G401 (cell line): ENCODE results near the gene SLC9A9. TPM values are rescaled to one million over a fixed set of nuclear protein-coding genes. Genes with fewer than 3 reads are reported as not detected.
"Not testable (repeated sequence)": the region's sequence is repeated elsewhere in the genome, so short reads cannot be mapped to it uniquely, and the experiment has no call there.

Experiments used
- DNase-seq: peaks from one replicate; pipeline ENCODE4 v3.0.0-alpha.2; 2015; ENCODE audit warnings: low spot score
- in situ Hi-C: cut with HindIII; loops from 2 replicates; pipeline ENCODE4 v1.10.0; 2016; ENCODE audit warnings: low sequenced_read_pairs, mixed read lengths
- total RNA-seq: library from RNA; depleted of rRNA; stranded (reverse); fragments of >200 nt; shearing (Covaris generic); gene quantifications from 2 replicates; pipeline ENCODE4 v1.2.3, GENCODE V29; 2014

Gene SLC9A9
- total RNA-seq, 1 experiment from 2014 or later = not detected

DNA sequence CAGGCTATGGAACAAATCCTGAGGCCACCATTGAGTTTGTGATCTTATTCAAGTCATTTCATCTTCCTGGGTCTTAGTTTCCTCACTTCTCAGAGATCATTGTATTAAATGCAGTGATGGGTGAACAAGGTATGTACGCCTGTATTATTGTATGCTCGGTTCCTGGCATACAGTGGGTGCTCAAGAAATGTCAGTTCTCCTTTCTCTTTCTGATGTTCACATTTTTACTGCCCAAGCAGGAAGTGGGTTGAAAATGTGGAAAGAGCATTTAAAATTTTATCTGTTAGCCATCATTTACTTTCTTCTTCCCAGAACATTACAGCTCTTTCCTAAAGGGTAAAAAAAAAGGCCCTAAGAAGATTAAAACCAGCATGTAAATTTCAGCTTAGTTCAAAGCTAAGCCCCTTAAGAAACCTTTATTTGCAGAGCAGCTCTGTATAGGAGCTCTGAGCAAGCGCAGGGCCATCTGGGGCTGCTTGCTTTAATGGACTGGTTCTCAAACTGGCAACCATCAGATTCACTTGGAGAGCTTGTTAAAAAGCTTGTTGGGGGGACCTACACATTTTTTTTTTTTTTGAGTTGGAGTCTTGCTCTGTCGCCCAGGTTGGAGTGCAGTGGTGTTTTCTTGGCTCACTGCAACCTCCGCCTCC lies 549.3 kb downstream of the SLC9A9 start:
- in situ Hi-C loops = no loop called here
- no peak for DNase-seq

GRCh38 chr3:143298380-143298779 lies 549.9 kb downstream of the SLC9A9 start:
- no peak for DNase-seq
- in situ Hi-C loops = no loop called here

DNA sequence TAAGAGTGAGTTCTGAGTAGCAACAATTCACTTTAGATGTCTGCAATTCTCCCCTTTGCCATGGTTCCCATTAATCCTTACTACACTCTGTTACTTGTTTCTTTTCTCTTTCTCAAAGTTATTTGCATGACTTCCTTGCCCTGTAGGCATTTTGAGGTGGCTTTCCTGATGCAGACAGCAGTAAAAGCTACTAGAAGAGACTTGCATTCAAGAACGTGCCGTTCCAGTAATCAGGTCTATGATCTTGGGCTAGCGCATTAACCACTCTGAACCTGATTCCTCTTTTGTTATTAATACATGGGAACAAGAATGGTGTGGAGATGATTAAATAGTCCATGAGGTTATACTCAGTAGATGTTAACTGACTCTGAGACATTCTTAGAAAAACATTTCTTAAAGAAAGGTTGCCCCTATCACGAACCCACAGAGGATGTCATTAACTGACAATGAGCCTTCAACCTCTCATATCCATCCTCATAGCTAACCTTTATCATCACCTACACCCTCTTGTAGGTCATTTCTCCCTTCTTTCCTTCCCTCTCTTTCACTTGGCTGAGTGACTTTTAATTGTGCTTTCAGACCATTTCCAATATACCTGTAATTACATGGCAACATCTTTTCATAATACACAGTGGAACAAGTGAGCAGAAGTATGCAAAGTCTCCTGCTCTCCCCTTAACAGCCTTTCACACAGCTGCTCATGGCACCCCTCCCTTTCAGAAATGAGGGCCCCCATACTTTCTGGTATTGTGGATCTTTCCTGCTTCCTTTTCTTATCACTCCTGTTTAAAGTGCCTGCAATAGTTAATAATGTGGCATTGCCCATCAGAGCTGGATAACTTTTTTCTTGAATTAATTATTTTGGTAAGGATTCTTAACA lies 552.8 kb downstream of the SLC9A9 start:
- DNase-seq = no peak
- in situ Hi-C loops = no loop called here

GRCh38 chr3:143294188-143294587 lies 554.1 kb downstream of the SLC9A9 start:
- in situ Hi-C loops = no loop called here

GRCh38 chr3:143291836-143292447 lies 556.3 kb downstream of the SLC9A9 start:
- no peak for DNase-seq
- in situ Hi-C loops = no loop called here

More at GRCh38 chr3:143294188-143294587, 554.1 kb downstream of the SLC9A9 start:
- DNase-seq = no peak

DNA sequence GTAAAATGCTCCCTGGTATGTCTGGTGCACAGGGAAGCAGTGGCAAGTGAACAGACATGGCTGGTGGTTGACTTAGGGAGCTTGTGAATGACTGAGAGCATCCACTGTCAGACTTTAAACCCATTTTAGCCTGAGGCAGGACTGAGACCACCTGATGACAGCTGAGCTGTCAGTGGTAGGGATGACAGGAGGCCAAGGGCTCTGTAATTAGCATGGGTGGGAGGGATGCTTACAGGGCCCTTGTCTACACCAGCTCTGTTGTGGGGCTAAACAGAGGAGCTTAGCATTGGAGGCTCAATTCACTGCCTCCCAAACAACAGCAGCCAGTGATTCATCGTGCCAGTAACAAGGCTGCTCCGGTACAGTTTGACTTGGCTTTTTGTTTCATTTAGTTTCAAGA lies 559.3 kb downstream of the SLC9A9 start:
- no peak for DNase-seq
- in situ Hi-C loops = no loop called here

- in situ Hi-C loops = no loop called here
- no peak for DNase-seq
Observed at GRCh38 chr3:143287403-143287802, 560.9 kb downstream of the SLC9A9 start.

- DNase-seq = no peak
- in situ Hi-C loops = no loop called here
Observed at GRCh38 chr3:143286392-143287010, 561.8 kb downstream of the SLC9A9 start.

- DNase-seq = no peak
- in situ Hi-C loops = no loop called here
Observed at GRCh38 chr3:143283432-143284128, 564.7 kb downstream of the SLC9A9 start.

GRCh38 chr3:143280984-143281383 lies 567.3 kb downstream of the SLC9A9 start:
- DNase-seq = no peak
- in situ Hi-C loops = no loop called here

DNA sequence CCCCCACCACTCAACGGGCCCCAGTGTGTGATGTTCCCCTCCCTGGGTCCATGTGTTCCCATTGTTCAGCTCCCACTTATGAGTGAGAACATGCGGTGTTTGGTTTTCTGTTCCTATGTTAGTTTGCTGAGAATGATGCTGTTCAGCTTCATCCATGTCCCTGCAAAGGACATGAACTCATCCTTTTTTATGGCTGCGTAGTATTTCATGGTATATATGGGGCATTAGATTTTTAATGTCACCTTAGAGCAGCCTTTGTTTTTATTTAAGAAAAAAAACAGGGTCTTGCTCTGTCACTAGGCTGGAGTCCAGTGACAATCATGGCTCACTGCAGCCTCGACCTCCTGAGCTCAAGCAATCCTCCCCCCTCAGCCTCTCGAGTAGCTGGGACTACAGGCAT lies 568.7 kb downstream of the SLC9A9 start:
- DNase-seq, in situ Hi-C loops: not testable (repeated sequence)

GRCh38 chr3:143278721-143279120 lies 569.5 kb downstream of the SLC9A9 start:
- in situ Hi-C loops = no loop called here

DNA sequence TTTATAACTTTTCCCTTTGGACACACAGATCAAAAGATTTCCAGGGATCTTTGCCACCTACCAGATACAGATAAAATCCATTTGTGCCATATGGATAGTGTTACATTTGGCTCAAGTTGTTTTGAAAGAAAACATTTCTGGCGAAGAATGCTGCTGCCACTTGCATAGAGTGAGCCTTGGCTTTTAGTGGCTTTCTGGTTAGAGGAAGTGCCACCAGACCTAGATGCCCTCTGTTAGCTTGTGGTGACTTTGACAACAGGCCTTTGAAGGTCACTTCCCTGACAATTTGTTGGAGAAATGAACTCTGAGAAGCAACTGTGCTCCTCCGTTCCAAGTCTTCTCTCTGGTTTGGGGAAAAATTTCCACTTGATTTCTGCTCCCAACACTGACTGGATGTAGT lies 570.7 kb downstream of the SLC9A9 start:
- in situ Hi-C loops = no loop called here
- DNase-seq = no peak

More at GRCh38 chr3:143278721-143279120, 569.5 kb downstream of the SLC9A9 start:
- no peak for DNase-seq

GRCh38 chr3:143276592-143276991 lies 571.7 kb downstream of the SLC9A9 start:
- in situ Hi-C loops = no loop called here
- no peak for DNase-seq

DNA sequence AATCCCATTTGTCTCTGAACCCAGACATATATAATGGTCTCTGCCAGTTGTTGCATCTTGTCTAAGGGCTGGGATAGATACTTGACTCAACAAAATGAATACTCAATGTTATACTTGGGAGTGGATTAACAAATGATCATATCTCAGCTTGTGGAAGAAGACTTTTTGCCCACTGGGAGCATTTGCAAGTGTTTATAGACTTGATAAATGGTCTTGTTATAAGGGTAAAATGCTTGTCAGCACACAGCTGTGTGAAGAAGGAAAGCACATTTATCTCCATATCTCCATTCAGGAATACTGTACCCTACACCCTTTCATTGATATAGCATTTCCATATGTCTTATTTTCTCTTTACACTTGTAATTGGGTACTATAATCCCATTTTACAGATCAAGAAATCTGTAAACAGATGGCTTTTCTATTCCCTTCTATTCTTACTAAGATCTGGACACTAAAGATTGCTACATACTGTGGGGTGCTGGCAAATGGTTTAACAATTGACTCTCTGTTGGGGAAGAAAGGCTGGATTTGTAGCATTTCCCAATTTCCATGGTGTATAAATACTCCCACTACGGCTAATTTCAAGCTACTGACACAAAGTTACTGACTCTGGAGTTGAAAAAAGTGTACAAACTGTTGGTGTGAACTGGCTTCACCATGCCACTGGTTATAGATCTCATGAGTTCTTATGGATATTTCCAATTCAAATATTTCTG lies 574.1 kb downstream of the SLC9A9 start:
- in situ Hi-C loops = no loop called here
- no peak for DNase-seq

- no peak for DNase-seq
- in situ Hi-C loops = no loop called here
Observed at GRCh38 chr3:143271136-143271535, 577.1 kb downstream of the SLC9A9 start.

DNA sequence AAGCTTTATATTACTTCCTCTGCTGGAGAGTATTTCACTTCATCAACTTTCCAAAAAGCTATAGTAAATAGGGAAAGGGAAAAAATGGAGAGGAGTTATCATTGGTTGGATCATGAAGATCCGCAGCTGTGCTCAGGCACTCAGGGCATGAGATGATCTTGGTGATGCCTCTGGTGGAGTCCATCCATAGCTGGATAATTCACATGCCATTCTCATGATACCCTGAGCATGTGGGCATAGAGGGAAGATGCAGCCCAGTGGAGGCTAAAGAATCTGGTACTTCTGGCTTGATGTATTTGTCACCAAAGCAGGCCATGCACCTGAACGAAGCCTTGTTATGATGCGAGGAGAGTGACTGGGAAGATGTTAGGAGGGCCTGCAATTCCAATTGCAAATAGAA lies 578.5 kb downstream of the SLC9A9 start:
- in situ Hi-C loops = no loop called here
- DNase-seq = no peak

GRCh38 chr3:143267989-143268388 lies 580.3 kb downstream of the SLC9A9 start:
- in situ Hi-C loops = no loop called here
- no peak for DNase-seq

DNA sequence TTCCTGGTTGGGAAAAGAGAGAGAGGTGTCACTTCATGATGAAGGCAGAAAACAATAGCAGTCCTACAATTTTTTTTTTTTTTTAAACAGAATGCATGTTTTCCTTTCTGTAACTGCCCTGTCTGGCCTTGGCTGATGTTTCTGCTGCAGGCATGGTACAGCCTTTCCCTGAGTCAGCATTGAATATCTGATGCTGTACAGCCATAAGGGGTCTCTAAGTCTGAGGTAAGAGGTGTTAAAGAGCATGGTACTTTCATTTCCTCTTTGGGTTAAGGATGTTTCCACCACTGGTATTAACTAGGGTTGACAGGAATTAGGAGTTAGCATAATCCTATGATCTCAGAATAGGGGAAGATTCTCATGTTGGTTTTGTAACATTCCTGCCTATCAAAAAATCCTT lies 581.3 kb downstream of the SLC9A9 start:
- in situ Hi-C loops = no loop called here
- DNase-seq = no peak
